Activated T-cell treated with anti-CD3 and anti-CD28 coated beads for 48 hours (primary cell): ENCODE results near the gene TMEM266.

Source experiments
- DNase-seq: peaks from one replicate; pipeline ENCODE4 v3.0.0-alpha.2; 2020; ENCODE audit warnings: low read depth

The TMEM266 gene

GRCh38 chr15:76185716-76186115 lies 125.9 kb downstream of the TMEM266 start:
- DNase-seq = no peak

GRCh38 chr15:76187163-76187562 lies 127.4 kb downstream of the TMEM266 start:
- DNase-seq = no peak

GRCh38 chr15:76189106-76189505 lies 129.3 kb downstream of the TMEM266 start:
- no peak for DNase-seq

- DNase-seq = no peak
Measured at GRCh38 chr15:76190070-76190564, 130.3 kb downstream of the TMEM266 start.

GRCh38 chr15:76190751-76191538 lies 131.2 kb downstream of the TMEM266 start:
- DNase-seq = peak; percentile 66

- DNase-seq = no peak
Measured at GRCh38 chr15:76191539-76192244, 131.9 kb downstream of the TMEM266 start.

GRCh38 chr15:76192715-76193114 lies 132.9 kb downstream of the TMEM266 start:
- no peak for DNase-seq

- DNase-seq = no peak
Measured at GRCh38 chr15:76193934-76194333, 134.1 kb downstream of the TMEM266 start.

- DNase-seq = no peak
Measured at GRCh38 chr15:76195506-76196268, 135.9 kb downstream of the TMEM266 start.

GRCh38 chr15:76196269-76197231 lies 136.8 kb downstream of the TMEM266 start:
- no peak for DNase-seq

- no peak for DNase-seq
Measured at GRCh38 chr15:76197703-76198455, 138.1 kb downstream of the TMEM266 start.

GRCh38 chr15:76198456-76199105 lies 138.8 kb downstream of the TMEM266 start:
- DNase-seq = no peak

GRCh38 chr15:76199106-76200082 lies 139.6 kb downstream of the TMEM266 start:
- DNase-seq = no peak

- DNase-seq = no peak
Measured at GRCh38 chr15:76200083-76200465, 140.3 kb downstream of the TMEM266 start.

GRCh38 chr15:76200641-76201105 lies 140.9 kb downstream of the TMEM266 start:
- no peak for DNase-seq

GRCh38 chr15:76201536-76202255 lies 141.9 kb downstream of the TMEM266 start:
- DNase-seq = no peak

GRCh38 chr15:76203346-76204108 lies 143.7 kb downstream of the TMEM266 start:
- no peak for DNase-seq
